HepG2 (cell line): ENCODE results near the gene U2AF1L4. TPM values are rescaled to one million over a fixed set of nuclear protein-coding genes. Genes with fewer than 3 reads are reported as not detected.

Source experiments
- DPF2 ChIP-seq: sonication (generic); formaldehyde crosslinking; IDR thresholded peaks from 2 replicates; pipeline ENCODE4 v1.4.0; 2020; ENCODE audit warnings: mild to moderate bottlenecking, low read depth, missing genetic modification reagents, borderline replicate concordance
- HNRNPLL ChIP-seq: fragments of 200-400 bp; formaldehyde crosslinking; IDR thresholded peaks from 2 replicates; pipeline ENCODE4 v1.6.1; 2017; ENCODE audit warnings: mild to moderate bottlenecking, low read depth, low read length; ENCODE audit not compliant: poor library complexity, severe bottlenecking
- KAT7 ChIP-seq: IDR thresholded peaks from 2 replicates; pipeline ENCODE4 v1.6.1; 2018; ENCODE audit warnings: borderline replicate concordance, missing compliant biosample characterization
- MAZ ChIP-seq, 2 experiments: sonication (generic) in 1 of 2; formaldehyde crosslinking in 1 of 2; IDR thresholded peaks; 2 replicates each; pipeline versions ENCODE4 v1.5.0 to v1.6.1; 2012 to 2020; ENCODE audit warnings: low read depth in 2 of 2, mild to moderate bottlenecking in 2 of 2, borderline replicate concordance in 1 of 2, improper control_type of control experiment in 1 of 2, low read length in 1 of 2, missing genetic modification reagents in 1 of 2, moderate library complexity in 1 of 2
- MEF2D ChIP-seq: sonication (generic); formaldehyde crosslinking; IDR thresholded peaks from 2 replicates; pipeline ENCODE4 v1.5.1; 2020; ENCODE audit warnings: mild to moderate bottlenecking, missing genetic modification reagents
- PATZ1 ChIP-seq: sonication (generic); formaldehyde crosslinking; IDR thresholded peaks from 2 replicates; pipeline ENCODE4 v1.4.0; 2020; ENCODE audit warnings: missing genetic modification reagents
- RFX1 ChIP-seq: fragments of 450-650 bp; IDR thresholded peaks from 2 replicates; pipeline ENCODE4 v1.6.1; 2017
- RFX3 ChIP-seq: IDR thresholded peaks from 2 replicates; pipeline ENCODE4 v1.6.1; 2016; ENCODE audit warnings: missing biosample characterization, missing genetic modification reagents
- SALL2 ChIP-seq: sonication (generic); formaldehyde crosslinking; IDR thresholded peaks from 2 replicates; pipeline ENCODE4 v1.8.1; 2023; ENCODE audit warnings: mild to moderate bottlenecking, missing genetic modification reagents, inconsistent platforms
- SP2 ChIP-seq: sonication (generic); formaldehyde crosslinking; IDR thresholded peaks from 2 replicates; pipeline ENCODE4 v1.5.1; 2020; ENCODE audit warnings: mild to moderate bottlenecking, missing genetic modification reagents
- TRIM24 ChIP-seq: sonication (generic); formaldehyde crosslinking; IDR thresholded peaks from 2 replicates; pipeline ENCODE4 v1.8.0; 2022; ENCODE audit warnings: mild to moderate bottlenecking, missing genetic modification reagents
- ZNF121 ChIP-seq: sonication (generic); formaldehyde crosslinking; IDR thresholded peaks from 2 replicates; pipeline ENCODE4 v1.5.0; 2020; ENCODE audit warnings: mild to moderate bottlenecking, missing genetic modification reagents
- ZNF20 ChIP-seq: sonication (generic); formaldehyde crosslinking; IDR thresholded peaks from 2 replicates; pipeline ENCODE4 v1.4.0; 2020; ENCODE audit warnings: mild to moderate bottlenecking, moderate library complexity, missing genetic modification reagents
- ZNF367 ChIP-seq: sonication (generic); formaldehyde crosslinking; IDR thresholded peaks from 2 replicates; pipeline ENCODE4 v1.4.0; 2020; ENCODE audit warnings: missing genetic modification reagents, borderline replicate concordance
- ZNF547 ChIP-seq: sonication (generic); formaldehyde crosslinking; IDR thresholded peaks from 2 replicates; pipeline ENCODE4 v1.5.1; 2020; ENCODE audit warnings: mild to moderate bottlenecking, missing genetic modification reagents
- ZNF639 ChIP-seq: conservative IDR thresholded peaks from 2 replicates; pipeline ENCODE4 v1.6.1; 2018; ENCODE audit warnings: missing genetic modification reagents
- ZNF75D ChIP-seq: sonication (generic); formaldehyde crosslinking; IDR thresholded peaks from 2 replicates; pipeline ENCODE4 v1.8.1; 2023; ENCODE audit warnings: missing genetic modification reagents, mild to moderate bottlenecking, borderline replicate concordance
- polyA plus RNA-seq, 8 experiments: library from polyadenylated mRNA; depleted of rRNA in 3 of 8; stranded (reverse) in 7 of 8; unstranded in 1 of 8; fragments of >200 nt; fragmentation: Illumina TruSeq in 4 of 8; extraction: Trizol in 4 of 8; gene quantifications; 2 replicates each; pipeline versions ENCODE4 v1.2.1 to v1.2.3, GENCODE V29; 2011 to 2016; ENCODE audit warnings: low read depth in 4 of 8, missing spikeins in 1 of 8, mixed read lengths in 1 of 8; ENCODE audit not compliant: insufficient read depth in 1 of 8
- total RNA-seq, 5 experiments: library from RNA; depleted of rRNA; stranded (reverse); fragments of >200 nt; fragmentation: Illumina TruSeq; extraction: Trizol; gene quantifications; 2 replicates each; pipeline ENCODE4 v1.2.3, GENCODE V29; 2016; ENCODE audit warnings: low read depth in 1 of 5
- TF ChIP-seq, protein P1 (sequence below): IDR thresholded peaks from 2 replicates; pipeline ENCODE4 v1.6.1; 2016; ENCODE audit warnings: missing compliant biosample characterization, missing genetic modification reagents, borderline replicate concordance
- TF ChIP-seq, protein P2 (sequence below): sonication (generic); formaldehyde crosslinking; IDR thresholded peaks from 2 replicates; pipeline ENCODE4 v1.8.0; 2022; ENCODE audit warnings: missing genetic modification reagents, low read depth, mild to moderate bottlenecking, borderline replicate concordance
- TF ChIP-seq, protein P3 (sequence below): sonication (generic); formaldehyde crosslinking; conservative IDR thresholded peaks from 2 replicates; pipeline ENCODE4 v1.8.0; 2022; ENCODE audit warnings: missing genetic modification reagents
- TF ChIP-seq, protein P4 (sequence below): fragments of 450-650 bp; IDR thresholded peaks from 2 replicates; pipeline ENCODE4 v1.6.1; 2016

The U2AF1L4 gene
- total and polyA plus RNA-seq, 2 of the 13 experiments (the other 11 are each of a cell fraction or from before 2014, with no cell fraction given) = 7.9 to 15.4 TPM

GRCh38 chr19:35745328-35746086 lies at the start of gene U2AF1L4, which contains the start of gene PSENEN (continued):
- TF ChIP-seq ZNF639 (CRISPR knock-in tag) (no peak), KAT7 (no peak), ZNF367 (CRISPR knock-in tag) (no peak), SP2 (CRISPR knock-in tag) (peak; percentile 50), SALL2 (CRISPR knock-in tag) (no peak), TRIM24 (no peak), HNRNPLL (peak; percentile 41), MEF2D (CRISPR knock-in tag) (no peak), MAZ (IDR thresholded peaks at IDR 0.05; ENCODE audit: borderline replicate concordance, low read depth, low read length) (peak; percentile 66), MAZ (CRISPR knock-in tag; IDR thresholded peaks at IDR 0.05; ENCODE audit: low read depth) (no peak), ZNF75D (CRISPR knock-in tag) (no peak), DPF2 (CRISPR knock-in tag) (no peak), ZNF547 (0 out of 2 replicates have a peak, but pooled peaks have one; percentile 22), RFX3 (peak; percentile 72), PATZ1 (CRISPR knock-in tag) (peak; percentile 54), RFX1 (peak; percentile 75), ZNF20 (no peak), ZNF121 (CRISPR knock-in tag) (no peak)
- TF ChIP-seq, protein P1, sequence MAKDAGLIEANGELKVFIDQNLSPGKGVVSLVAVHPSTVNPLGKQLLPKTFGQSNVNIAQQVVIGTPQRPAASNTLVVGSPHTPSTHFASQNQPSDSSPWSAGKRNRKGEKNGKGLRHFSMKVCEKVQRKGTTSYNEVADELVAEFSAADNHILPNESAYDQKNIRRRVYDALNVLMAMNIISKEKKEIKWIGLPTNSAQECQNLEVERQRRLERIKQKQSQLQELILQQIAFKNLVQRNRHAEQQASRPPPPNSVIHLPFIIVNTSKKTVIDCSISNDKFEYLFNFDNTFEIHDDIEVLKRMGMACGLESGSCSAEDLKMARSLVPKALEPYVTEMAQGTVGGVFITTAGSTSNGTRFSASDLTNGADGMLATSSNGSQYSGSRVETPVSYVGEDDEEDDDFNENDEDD (CRISPR knock-in tag) = 0 out of 2 replicates have a peak, but pooled peaks have one; percentile 37
- TF ChIP-seq, protein P2, sequence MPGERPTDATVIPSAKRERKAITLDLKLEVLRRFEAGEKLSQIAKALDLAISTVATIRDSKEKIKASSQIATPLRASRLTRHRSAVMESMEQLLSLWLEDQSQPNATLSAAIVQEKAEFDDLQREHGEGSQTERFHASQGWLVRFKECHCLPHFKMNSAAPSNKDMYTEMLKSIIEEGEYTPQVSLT = no peak
- TF ChIP-seq, protein P3, sequence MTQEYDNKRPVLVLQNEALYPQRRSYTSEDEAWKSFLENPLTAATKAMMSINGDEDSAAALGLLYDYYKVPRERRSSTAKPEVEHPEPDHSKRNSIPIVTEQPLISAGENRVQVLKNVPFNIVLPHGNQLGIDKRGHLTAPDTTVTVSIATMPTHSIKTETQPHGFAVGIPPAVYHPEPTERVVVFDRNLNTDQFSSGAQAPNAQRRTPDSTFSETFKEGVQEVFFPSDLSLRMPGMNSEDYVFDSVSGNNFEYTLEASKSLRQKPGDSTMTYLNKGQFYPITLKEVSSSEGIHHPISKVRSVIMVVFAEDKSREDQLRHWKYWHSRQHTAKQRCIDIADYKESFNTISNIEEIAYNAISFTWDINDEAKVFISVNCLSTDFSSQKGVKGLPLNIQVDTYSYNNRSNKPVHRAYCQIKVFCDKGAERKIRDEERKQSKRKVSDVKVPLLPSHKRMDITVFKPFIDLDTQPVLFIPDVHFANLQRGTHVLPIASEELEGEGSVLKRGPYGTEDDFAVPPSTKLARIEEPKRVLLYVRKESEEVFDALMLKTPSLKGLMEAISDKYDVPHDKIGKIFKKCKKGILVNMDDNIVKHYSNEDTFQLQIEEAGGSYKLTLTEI (CRISPR knock-in tag) = no peak
- TF ChIP-seq, protein P4, sequence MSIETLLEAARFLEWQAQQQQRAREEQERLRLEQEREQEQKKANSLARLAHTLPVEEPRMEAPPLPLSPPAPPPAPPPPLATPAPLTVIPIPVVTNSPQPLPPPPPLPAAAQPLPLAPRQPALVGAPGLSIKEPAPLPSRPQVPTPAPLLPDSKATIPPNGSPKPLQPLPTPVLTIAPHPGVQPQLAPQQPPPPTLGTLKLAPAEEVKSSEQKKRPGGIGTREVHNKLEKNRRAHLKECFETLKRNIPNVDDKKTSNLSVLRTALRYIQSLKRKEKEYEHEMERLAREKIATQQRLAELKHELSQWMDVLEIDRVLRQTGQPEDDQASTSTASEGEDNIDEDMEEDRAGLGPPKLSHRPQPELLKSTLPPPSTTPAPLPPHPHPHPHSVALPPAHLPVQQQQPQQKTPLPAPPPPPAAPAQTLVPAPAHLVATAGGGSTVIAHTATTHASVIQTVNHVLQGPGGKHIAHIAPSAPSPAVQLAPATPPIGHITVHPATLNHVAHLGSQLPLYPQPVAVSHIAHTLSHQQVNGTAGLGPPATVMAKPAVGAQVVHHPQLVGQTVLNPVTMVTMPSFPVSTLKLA = no peak
